HEK293T (cell line): ENCODE data around the gene TBL1X.
"Not testable (repeated sequence)": the region's sequence is repeated elsewhere in the genome, so short reads cannot be mapped to it uniquely, and the experiment has no call there.

Experiments used
- CTCF ChIA-PET: fragments of 350-600 bp; formaldehyde crosslinking; extraction: SDS; loops from one replicate; lab custom pipeline; 2021; ENCODE audit warnings: antibody characterized with exemption, inconsistent platforms; lab: Yijun Ruan, JAX
- POLR2A ChIA-PET: fragments of 350-600 bp; formaldehyde crosslinking; extraction: SDS; loops from one replicate; lab custom pipeline; 2020; ENCODE audit warnings: antibody characterized with exemption, inconsistent platforms; lab: Yijun Ruan, JAX
- DNase-seq: peaks from one replicate; pipeline ENCODE4 v3.0.0; 2012; ENCODE audit warnings: mixed read lengths; ENCODE audit errors: extremely low spot score
- ARNT ChIP-seq: fragments of 450-650 bp; IDR thresholded peaks from 2 replicates; pipeline ENCODE4 v1.6.1; 2017; ENCODE audit warnings: mild to moderate bottlenecking
- BHLHE40 ChIP-seq: fragments of 450-650 bp; IDR thresholded peaks from 2 replicates; pipeline ENCODE4 v1.6.1; 2016; ENCODE audit warnings: mild to moderate bottlenecking, moderate library complexity, borderline replicate concordance
- CTBP1 ChIP-seq: fragments of 450-650 bp; IDR thresholded peaks from 2 replicates; pipeline ENCODE4 v1.6.1; 2016; ENCODE audit warnings: borderline replicate concordance
- ELF4 ChIP-seq: fragments of 450-650 bp; IDR thresholded peaks from 2 replicates; pipeline ENCODE4 v1.6.1; 2017; ENCODE audit warnings: antibody characterized with exemption
- FOXA1 ChIP-seq: fragments of 450-650 bp; IDR thresholded peaks from 2 replicates; pipeline ENCODE4 v1.6.1; 2016; ENCODE audit warnings: mild to moderate bottlenecking
- FOXK2 ChIP-seq: fragments of 450-650 bp; IDR thresholded peaks from 2 replicates; pipeline ENCODE4 v1.6.1; 2016; ENCODE audit warnings: mild to moderate bottlenecking
- FOXM1 ChIP-seq: fragments of 450-650 bp; IDR thresholded peaks from 2 replicates; pipeline ENCODE4 v1.6.1; 2017; ENCODE audit warnings: mild to moderate bottlenecking, borderline replicate concordance
- HDGF ChIP-seq: fragments of 450-650 bp; IDR thresholded peaks from 2 replicates; pipeline ENCODE4 v1.6.1; 2017; ENCODE audit warnings: antibody characterized with exemption, borderline replicate concordance
- L3MBTL2 ChIP-seq: fragments of 450-650 bp; conservative IDR thresholded peaks from 2 replicates; pipeline ENCODE4 v1.6.1; 2016; ENCODE audit warnings: mild to moderate bottlenecking
- LEF1 ChIP-seq: fragments of 450-650 bp; IDR thresholded peaks from 2 replicates; pipeline ENCODE4 v1.6.1; 2017; ENCODE audit warnings: mild to moderate bottlenecking, borderline replicate concordance
- NFRKB ChIP-seq: fragments of 450-650 bp; IDR thresholded peaks from 2 replicates; pipeline ENCODE4 v1.6.1; 2016; ENCODE audit warnings: mild to moderate bottlenecking, moderate library complexity
- PKNOX1 ChIP-seq: fragments of 450-650 bp; IDR thresholded peaks from 2 replicates; pipeline ENCODE4 v1.6.1; 2016
- SP1 ChIP-seq: fragments of 450-650 bp; IDR thresholded peaks from 2 replicates; pipeline ENCODE4 v1.6.1; 2017
- SUZ12 ChIP-seq: fragments of 450-650 bp; IDR thresholded peaks from 2 replicates; pipeline ENCODE4 v1.6.1; 2016; ENCODE audit warnings: mild to moderate bottlenecking
- TARDBP ChIP-seq: fragments of 450-650 bp; IDR thresholded peaks from 2 replicates; pipeline ENCODE4 v1.6.1; 2016
- ZNF384 ChIP-seq: fragments of 450-650 bp; IDR thresholded peaks from 2 replicates; pipeline ENCODE4 v1.6.1; 2016

Gene TBL1X

GRCh38 chrX:9442056-9442455, 22.8 kb upstream of the TBL1X start:
- POLR2A ChIA-PET: no interaction called here
- TF ChIP-seq FOXM1 (no peak), FOXK2 (no peak), ELF4 (no peak), NFRKB (no peak), BHLHE40 (no peak), L3MBTL2 (no peak), TARDBP (no peak), PKNOX1 (no peak), SP1 (no peak), FOXA1 (no peak), HDGF (no peak), LEF1 (no peak), ZNF384 (no peak), ARNT (no peak), CTBP1 (no peak), SUZ12 (no peak)
- no peak for DNase-seq

GRCh38 chrX:9443327-9443726, 21.5 kb upstream of the TBL1X start:
- DNase-seq: no peak
- POLR2A ChIA-PET: no interaction called here
- CTCF ChIA-PET: no interaction called here
- TF ChIP-seq FOXM1: no peak

More at GRCh38 chrX:9442056-9442455, 22.8 kb upstream of the TBL1X start:
- CTCF ChIA-PET: no interaction called here

- POLR2A ChIA-PET: no interaction called here
- no peak for DNase-seq
- TF ChIP-seq LEF1 (no peak), ZNF384 (no peak), BHLHE40 (no peak), ARNT (no peak), TARDBP (no peak), ELF4 (no peak), SUZ12 (no peak), L3MBTL2 (no peak), PKNOX1 (no peak), FOXM1 (no peak), NFRKB (no peak)
- CTCF ChIA-PET: no interaction called here
Measured at GRCh38 chrX:9447906-9448305, 17.0 kb upstream of the TBL1X start.

- POLR2A ChIA-PET: no interaction called here
Measured at GRCh38 chrX:9456250-9457074, 8.4 kb upstream of the TBL1X start.

GRCh38 chrX:9458034-9458433, 6.8 kb upstream of the TBL1X start:
- DNase-seq, POLR2A ChIA-PET, CTCF ChIA-PET: not testable (repeated sequence)

More at GRCh38 chrX:9456250-9457074, 8.4 kb upstream of the TBL1X start:
- no peak for TF ChIP-seq SP1
- TF ChIP-seq PKNOX1: no peak
- TF ChIP-seq FOXA1: no peak
- no peak for TF ChIP-seq BHLHE40
- TF ChIP-seq ELF4: no peak
- no peak for TF ChIP-seq SUZ12
- TF ChIP-seq NFRKB: no peak
- no peak for TF ChIP-seq L3MBTL2
- TF ChIP-seq HDGF: no peak
- TF ChIP-seq FOXK2: no peak
- TF ChIP-seq LEF1: no peak
- TF ChIP-seq CTBP1: no peak
- TF ChIP-seq TARDBP: no peak
- no peak for TF ChIP-seq FOXM1
- TF ChIP-seq ZNF384: no peak
- TF ChIP-seq ARNT: no peak
- DNase-seq: no peak
- CTCF ChIA-PET: no interaction called here

- TF ChIP-seq FOXA1 (no peak), FOXK2 (no peak), SUZ12 (no peak), BHLHE40 (no peak), FOXM1 (no peak), TARDBP (no peak), NFRKB (no peak), L3MBTL2 (no peak), HDGF (no peak), PKNOX1 (no peak), ARNT (no peak), ZNF384 (no peak), LEF1 (no peak)
- no peak for DNase-seq
- POLR2A ChIA-PET: no interaction called here
- CTCF ChIA-PET: no interaction called here
Measured at GRCh38 chrX:9458516-9459078, 6.3 kb upstream of the TBL1X start.
